ENCODE measurements around the gene SMIM36.

- TF ChIP-seq, protein P1, sequence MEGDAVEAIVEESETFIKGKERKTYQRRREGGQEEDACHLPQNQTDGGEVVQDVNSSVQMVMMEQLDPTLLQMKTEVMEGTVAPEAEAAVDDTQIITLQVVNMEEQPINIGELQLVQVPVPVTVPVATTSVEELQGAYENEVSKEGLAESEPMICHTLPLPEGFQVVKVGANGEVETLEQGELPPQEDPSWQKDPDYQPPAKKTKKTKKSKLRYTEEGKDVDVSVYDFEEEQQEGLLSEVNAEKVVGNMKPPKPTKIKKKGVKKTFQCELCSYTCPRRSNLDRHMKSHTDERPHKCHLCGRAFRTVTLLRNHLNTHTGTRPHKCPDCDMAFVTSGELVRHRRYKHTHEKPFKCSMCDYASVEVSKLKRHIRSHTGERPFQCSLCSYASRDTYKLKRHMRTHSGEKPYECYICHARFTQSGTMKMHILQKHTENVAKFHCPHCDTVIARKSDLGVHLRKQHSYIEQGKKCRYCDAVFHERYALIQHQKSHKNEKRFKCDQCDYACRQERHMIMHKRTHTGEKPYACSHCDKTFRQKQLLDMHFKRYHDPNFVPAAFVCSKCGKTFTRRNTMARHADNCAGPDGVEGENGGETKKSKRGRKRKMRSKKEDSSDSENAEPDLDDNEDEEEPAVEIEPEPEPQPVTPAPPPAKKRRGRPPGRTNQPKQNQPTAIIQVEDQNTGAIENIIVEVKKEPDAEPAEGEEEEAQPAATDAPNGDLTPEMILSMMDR (IDR thresholded peaks at IDR 0.05) = no peak
- TF ChIP-seq POLR2A (IDR thresholded peaks at IDR 0.05) (no peak), POLR2AphosphoS5 (IDR thresholded peaks at IDR 0.05) (no peak), EP300 (IDR thresholded peaks at IDR 0.05) (no peak)
These were observed 102.0 kb downstream of the SMIM36 start for GRCh38 chr17:55409030-55409800.

Data from gastroesophageal sphincter (tissue), 3 donors.